ENCODE results near the gene CALR3.
"Not testable (repeated sequence)": the region's sequence is repeated elsewhere in the genome, so short reads cannot be mapped to it uniquely, and the experiment has no call there.

CALR3 gene

DNA sequence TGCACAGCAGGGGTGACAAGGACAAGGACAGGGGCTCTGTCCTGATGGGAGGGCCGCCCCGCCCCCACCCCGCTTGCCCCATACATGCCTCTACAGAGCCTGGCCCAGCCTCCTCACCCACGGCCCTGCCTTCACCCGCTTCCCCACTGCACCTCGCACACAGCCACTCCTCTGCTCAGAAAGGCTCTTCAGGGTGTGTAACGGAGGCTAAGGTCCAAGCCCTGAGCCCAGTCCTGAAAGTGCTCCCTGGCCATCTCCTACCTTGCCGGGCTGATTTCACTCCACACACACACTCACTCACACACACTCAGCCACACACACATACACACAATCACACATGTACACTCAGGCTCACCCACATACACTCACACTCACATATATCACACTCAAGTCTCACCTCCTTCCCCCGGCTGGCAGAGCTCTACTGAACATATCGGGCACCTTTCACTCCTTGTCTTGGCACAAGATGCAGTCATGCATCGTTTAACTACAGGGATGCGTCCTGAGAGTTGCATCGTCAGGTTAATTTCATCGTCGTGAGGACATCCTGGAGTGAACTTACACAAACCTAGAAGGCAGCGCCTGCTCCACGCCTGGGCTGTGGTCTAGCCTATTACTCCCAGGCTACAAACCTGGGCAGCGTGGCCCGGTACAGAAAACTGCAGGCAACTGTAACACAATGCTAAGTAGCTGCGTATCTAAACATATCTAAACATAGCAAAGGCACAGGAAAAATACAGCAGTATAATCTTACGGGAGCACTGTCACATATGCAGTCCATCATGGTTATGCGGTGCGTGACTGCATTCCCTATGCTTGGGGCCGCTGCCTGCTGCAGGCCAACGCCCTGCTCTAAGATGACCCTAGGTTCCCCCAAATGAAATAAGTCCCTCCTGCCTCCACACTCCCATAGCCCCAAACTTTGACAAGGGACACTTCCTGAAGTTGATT is 37.3 kb downstream of the CALR3 start:
- no peak for FAIRE-seq
- no peak for DNase-seq (ENCODE audit: insufficient read length, low spot score)

DNA sequence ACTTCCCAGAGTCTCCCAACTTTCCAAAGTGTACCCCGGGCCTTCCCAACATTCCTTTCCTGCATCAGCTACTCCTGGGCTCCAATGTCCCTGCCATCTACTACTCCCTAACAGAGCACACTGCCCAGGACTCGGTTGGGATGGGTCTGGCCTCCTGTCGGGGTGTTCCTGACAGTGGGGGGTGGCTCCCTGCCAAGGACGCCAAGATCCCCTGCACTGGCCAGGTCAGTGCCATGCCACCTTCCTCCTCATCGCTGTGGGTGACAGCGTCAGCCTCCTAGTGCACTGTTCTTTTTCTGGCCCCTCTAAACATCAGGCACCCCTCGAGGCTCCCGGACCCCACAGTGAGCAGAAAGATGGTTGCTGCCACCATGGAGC is 38.0 kb downstream of the CALR3 start:
- no peak for FAIRE-seq

DNA sequence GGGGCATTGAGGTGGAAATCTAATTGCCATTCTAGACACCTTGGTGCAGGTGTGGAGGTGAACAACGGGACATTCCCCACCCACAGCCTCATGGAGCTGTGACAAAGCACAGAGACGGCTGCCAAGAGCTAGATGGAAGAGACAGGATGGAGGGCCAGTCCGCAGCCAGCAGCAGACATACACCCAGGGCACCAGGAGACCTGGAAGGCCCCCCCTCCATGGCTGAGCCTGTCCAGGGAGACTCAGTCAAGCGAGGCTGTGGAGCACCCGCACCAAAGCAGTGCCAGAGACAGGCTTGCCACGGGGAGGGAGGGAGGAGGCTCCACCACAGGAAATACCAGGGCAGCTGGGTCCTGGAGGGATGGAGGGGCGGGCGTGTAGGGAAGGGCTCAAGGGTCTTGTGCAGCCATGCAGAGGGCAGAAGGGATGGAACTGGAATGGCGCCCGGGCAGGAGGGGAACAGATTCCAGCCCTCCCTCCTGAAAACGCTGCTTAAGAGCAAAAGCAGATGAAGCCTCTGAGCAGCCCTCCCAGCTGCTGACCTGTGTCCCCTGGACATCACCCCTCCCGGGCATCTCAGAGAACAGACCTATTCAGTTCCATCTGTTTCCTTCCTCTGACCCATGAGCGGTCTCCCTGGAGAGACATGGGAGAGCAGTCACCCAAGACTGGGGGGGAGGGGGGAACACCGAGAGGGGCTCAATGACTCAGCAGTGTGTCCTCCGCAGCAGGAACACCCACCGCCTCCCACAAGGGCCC is 38.6 kb downstream of the CALR3 start:
- DNase-seq (ENCODE audit: insufficient read length, low spot score) (peak; percentile 70), FAIRE-seq (peak; percentile 49)

More for the DNA sequence above, 38.0 kb downstream of the CALR3 start:
- no peak for DNase-seq (ENCODE audit: insufficient read length, low spot score)

DNA sequence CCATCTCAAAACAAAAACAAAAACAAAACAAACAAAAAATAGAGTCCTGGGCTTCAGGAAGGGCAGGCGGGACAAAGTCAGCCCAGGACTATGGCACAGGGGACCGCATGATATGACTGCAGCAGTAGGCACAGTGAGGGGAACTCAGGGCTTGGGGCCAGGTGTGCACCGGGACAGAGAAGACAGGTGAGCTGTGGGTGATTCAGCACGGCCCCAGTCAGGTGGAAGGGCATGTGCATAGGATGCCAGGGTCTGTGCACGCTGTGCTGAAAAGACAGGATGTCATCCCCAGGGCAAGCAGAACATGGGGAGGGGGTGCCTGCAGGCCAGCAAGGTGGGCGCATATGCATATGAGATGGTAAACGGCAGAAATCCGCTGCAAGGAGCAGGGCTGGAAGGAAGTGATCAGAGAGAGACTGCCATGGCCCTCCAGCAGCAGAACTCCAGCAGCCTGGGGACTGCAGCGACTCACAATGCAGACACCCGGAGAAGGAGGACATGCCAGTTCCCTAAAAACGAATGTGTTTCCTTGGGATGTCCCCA is 39.2 kb downstream of the CALR3 start:
- FAIRE-seq, result no peak
- DNase-seq (ENCODE audit: insufficient read length, low spot score), result no peak

DNA sequence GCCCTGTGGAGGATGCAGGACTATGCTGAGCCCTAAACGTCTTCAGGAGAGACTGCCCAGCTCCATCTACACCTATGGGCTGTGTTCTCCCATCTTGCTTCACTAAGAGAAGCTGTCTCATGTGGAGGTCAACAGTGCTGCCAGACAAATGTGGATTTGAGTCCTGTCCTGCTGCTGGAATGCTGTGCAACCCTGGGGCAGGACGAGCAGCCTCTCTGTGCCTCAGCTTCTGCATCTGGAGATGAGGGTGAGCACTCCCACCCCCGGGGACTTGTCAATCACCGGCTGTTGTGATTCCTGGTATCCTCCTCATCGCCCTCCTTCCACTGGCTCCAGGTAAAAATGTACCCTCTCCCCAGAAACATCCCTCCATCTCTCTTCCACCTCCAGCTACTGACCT is 40.5 kb downstream of the CALR3 start:
- DNase-seq (ENCODE audit: insufficient read length, low spot score) (no peak), FAIRE-seq (no peak)

DNA sequence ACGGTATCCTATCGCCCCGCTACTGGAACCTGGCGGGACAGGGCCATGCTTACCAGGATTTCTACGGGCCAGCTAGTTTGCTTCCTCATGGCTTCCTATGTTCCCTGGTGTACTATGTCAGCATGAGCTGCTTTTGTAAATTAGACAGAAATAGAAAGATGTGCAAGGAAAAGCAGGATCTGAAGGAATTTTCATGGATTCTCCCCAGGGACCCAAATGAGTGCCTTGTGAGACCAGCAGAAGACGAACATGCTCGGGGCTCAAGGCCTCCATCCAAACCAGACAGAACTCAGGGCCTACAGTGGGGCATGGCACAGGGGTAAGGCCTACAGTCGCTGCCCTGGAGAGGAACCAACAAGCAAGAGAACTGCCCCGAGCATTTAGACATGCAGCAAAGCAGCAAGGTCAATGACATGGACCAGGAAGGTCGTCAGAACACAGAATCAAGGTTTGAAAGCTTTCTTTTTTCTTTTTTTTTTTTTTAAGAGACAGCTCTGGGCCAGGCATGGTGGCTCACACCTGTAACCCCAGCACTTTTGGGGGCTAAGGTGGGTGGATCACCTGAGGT is 41.5 kb downstream of the CALR3 start:
- DNase-seq (ENCODE audit: insufficient read length, low spot score) (no peak), FAIRE-seq (no peak)

DNA sequence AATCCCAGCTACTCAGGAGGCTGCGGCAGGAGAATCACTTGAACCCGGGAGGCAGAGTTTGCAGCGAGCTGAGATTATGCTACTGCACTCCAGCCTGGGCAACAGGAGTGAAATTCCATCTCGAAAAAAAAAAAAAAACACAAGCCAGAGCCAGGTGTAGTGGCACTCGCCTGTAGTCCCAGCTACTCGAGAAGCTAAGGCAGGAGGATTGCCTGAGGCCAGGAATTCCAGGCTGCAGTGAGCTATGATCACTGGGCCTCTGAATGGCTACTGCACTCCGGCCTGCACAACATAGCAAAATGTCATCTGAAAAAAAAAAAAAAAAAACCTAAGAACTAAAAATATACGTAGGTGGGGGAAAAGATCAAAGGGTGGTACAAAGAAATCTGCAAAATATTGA is 43.6 kb downstream of the CALR3 start:
- no peak for DNase-seq (ENCODE audit: insufficient read length, low spot score)

DNA sequence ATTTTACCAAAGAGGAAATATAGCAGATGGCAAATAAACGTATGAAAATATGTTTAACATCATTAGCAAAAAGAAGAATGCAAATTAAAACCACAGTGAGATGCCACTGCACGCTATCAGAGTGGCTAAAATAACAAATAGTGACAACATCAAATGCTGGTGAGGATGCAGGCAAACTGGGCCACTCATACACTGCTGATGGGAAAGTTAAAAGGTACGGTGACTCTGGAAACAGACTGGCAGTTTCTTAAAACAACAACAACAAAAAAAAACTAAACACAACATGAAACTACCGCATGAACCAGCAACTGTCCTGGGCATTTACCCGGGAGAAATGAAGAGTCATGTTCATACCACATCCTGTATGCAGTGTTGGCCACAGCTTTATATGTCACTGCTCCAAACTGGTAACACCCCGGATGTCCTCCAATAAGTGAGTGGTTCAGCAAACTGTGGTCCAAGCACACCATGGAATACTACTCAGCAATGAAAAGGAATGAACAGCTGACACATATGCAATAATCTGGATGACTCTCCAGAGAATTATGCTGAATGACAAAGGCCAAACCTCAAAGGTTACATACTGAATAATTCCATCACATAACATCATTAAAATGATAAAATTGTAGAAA is 46.5 kb downstream of the CALR3 start:
- FAIRE-seq, result no peak
- no peak for DNase-seq (ENCODE audit: insufficient read length, low spot score)

More for the DNA sequence above, 43.6 kb downstream of the CALR3 start:
- FAIRE-seq, result no peak

DNA sequence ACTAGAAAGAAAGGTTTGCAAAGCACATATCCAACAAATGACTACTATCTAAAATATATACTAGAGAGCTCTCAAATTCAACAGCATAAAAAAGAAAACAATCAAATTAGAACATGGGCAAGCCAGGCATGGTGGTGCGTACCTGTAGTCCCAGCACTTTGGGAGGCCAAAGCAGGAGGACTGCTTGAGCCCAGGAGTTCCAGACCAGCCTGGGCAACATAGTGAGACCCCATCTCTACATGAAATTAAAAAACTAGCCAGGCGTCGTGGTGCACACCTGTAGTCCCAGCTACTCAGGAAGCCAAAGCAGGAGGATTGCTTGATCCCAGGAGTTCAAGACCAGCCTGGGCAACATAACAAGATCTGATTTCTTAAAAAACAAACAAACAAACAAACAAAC is 47.1 kb downstream of the CALR3 start:
- DNase-seq (ENCODE audit: insufficient read length, low spot score); FAIRE-seq: not testable (repeated sequence)

DNA sequence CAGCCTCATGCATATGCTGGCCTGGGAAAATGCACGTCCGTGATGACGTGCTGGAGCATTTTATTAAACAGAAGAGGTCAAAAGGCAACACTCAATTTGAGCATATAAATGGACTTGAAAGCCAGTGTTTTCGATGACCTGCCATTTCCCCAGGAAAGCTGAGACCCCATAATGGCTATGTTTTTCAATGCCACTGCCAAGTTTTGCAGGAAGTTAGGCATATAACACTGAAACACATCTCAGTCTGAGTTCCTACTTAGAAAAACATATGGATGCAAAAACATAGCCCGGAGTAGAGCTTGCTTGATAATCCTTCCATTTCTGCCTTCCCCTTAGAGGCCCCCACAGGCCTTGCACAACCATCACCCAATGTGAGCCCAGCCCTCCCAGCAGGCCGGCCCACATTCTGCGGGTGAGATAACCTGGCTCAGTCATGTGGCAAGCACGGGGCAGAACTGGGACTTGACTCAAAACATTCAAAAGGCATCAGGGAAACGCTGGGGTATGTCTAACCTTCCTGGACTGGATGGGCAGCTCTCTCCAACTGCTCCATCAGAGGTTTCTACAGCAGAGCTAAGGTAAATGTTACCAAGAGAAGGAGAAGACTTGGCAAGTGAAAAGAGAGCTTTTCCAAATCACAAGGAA is 49.1 kb downstream of the CALR3 start:
- FAIRE-seq, result no peak
- DNase-seq (ENCODE audit: insufficient read length, low spot score), result no peak

DNA sequence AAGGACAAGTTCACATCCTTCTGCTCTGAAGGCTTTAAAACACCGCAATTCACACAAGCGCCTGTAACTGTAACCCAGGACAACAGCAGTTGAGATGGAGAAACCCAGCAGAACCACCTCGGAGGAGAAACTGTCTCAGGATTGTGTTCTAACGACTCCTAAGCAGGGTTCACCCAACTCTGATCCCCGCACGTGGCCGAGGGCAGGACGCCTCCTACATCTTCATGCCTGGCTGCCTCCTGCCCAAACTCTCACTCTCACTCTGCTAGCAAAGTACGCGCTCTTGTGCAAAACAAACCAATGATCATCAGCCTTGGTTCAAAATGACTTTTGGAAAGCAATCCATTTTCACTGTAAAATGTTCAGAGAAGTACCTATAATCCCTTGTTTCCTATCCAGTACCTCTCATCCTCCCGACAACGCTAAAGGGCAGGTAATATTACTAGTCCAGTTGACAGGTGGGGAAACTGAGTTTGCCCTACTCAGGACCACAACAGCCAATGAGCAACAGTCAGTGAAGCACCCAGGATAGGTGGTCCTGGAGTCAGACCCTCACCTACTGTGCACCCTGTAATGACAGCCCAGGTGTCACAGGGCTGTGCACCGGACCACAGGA is 49.8 kb downstream of the CALR3 start:
- no peak for FAIRE-seq
- DNase-seq (ENCODE audit: insufficient read length, low spot score), result no peak

DNA sequence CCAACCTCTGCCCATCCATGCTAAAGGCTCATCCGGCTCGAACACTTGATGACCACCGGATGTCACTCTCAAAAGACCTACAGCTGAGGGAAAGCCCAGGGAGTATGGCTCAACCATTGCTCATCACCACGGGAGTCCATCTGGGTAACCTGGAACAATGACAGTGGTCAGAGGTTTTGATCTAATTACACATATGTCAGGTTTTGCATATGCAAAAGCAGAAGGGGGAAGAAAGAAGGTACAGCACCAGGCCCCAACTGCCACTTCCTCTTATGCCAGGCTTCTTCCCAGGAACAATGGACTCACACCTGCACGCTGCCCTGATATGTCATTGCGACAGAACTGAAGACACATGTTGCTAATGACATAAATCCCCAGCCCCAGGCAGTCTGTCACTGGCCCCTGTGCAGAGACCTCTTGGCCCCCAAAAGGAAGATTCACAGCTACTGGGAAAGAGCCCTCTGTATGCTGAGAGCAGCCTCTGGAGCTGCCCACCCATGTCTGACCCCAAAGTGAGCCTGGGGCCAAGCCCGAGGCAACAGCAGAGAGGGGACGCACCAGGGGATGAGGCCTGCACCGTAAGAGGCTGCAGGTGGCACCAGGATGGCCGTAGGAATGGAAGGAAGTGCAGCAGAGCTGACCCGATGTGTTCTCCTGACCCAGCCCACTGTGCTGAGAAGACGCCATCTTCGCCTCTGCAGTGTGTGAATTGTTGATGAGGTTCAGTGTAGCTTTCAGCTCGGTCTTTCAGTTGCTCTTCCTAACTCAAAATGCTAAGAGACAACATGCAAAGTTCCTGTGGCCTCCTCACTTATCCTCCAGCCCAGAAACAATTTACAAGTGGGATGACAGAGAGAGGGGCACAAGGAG is 50.5 kb downstream of the CALR3 start:
- no peak for FAIRE-seq

DNA sequence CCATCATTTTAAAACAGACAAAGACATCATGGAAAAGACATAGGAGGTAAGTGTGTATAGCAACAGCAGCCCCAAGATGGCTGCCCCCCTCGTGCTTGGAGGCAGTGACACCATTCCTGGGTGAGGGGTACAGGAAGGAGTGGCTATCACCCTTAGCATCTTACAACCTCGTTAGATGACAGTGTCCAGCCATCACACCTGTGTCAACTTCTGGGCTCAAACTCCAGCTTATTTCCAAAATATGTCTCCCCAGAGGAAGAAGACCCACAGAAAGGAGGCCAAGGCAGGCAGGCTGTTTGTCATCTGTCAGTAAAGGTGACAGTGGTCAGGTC is 51.7 kb downstream of the CALR3 start:
- FAIRE-seq, result no peak
- DNase-seq (ENCODE audit: insufficient read length, low spot score), result no peak

More for the DNA sequence above, 50.5 kb downstream of the CALR3 start:
- DNase-seq (ENCODE audit: insufficient read length, low spot score), result no peak

DNA sequence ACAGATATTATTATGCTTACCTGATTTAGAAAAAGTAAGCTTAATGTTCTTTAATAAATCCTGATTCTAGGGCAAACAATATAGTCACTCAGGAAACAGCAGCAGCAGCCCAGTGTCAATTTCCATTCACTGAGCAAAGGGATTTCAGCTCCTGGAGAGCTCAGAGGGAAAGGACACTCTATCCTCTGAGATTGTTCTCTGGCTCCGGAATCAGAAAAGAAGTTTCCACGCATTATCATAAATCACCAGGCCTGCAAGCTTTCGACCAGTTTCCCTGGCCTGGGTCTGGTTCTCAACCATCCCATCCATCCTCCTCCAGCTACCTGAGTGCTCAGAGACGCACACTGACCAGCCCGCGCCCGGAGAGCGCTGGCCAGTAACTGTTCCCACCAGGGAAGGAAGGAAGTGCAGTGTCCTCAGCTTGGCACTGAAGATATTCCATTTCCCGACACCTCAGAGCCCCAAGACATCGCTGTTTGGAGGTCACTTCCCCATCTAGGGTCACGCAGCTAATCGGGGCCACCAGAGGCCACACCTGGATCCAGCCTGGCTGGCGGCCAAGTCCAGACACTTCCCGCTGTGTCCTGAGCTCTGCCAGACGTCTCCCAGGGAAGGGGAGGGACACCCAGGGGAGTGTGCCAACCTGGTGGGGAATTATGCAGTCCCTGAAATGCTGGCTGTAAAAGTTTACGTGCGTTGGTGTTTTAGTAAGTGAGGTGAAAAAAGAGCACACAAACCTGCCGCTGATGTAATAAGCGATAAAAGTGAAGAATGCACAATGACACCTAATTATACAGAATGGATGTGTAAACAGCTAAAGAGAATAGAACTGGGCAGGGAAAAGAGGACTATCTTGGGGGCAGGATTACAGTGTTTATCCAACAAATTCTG is 53.3 kb downstream of the CALR3 start:
- FAIRE-seq, result no peak
- no peak for DNase-seq (ENCODE audit: insufficient read length, low spot score)

DNA sequence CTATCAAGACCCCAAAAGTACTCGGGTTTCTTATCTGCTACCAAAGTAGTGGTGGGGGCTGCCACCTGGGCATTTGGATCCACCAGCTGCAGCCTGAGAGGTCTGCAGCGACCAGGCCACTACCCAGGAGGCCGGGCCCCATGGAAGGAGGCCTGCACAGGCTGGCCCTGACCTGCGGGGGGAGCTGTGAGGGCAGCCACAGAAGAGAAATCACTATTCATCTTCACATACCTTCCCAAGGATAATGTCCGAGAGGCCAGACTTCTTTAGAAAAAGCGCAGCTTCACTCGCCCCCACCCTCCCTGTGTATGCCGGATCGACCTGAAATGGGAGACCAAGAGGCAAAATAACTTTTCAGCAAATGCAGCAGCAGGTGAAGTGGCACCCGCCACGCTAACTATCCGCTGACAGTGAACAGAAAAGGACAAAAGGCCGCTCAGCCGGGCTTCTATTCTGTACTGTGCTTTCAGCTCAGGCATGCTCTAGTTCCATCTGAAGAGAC is 54.3 kb downstream of the CALR3 start:
- DNase-seq (ENCODE audit: insufficient read length, low spot score) (no peak), FAIRE-seq (no peak)

DNA sequence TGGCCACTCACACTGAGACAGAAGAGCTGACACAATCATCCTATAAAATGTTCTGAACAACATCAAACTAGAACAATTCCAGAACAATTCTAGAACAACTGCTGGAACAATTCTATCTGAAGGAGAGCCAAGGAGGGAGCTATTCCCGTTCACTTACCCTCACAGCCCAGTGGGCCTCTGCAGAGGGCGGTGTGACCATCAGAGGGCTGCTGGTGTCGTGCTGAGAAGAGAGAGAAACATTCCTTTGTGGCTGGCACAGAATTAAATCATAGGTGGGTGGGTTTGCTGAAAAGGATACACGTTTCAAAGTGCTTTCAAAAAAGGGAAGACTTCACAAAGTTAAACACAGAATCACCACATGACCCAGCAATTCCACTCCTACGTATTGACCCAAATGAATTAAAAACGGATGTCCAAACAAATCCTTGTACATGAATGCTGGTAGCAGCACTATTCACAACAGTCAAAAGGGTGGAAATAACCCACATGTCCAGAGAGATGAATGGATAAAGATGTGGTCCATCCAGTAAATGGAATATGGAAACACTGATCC is 59.1 kb downstream of the CALR3 start:
- DNase-seq (ENCODE audit: insufficient read length, low spot score) (no peak), FAIRE-seq (no peak)

DNA sequence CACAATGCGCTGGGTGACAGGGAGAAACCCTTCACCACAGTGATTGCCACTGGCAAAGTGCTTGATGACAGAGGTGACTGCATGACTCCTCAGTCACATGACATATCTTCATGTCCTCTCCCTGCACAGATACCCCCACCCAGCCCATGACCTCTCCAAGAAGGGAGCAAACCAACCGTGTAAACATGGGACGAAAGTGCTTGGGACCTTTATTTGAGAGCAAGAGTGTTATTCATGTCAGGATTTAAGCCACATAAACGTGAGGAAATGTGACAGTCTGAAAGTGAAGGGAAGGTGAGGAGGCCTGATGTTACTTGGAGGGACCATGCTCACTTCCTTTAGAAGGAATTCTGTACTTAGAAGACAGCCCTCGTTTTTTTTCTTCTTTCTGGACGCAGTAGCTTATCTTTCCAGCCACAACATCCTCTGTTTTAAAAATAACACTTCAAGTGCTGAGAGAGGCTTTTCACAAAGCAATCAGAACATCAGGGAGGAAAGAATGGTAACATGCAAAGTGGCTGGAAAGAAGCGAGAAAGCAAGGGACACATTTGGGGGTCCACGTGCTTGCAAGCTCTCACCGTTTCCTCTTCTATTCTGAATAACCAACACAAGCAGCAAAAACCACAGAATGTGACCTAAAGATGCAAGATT is 59.8 kb downstream of the CALR3 start:
- FAIRE-seq (no peak), DNase-seq (ENCODE audit: insufficient read length, low spot score) (no peak)

Measured in HTR-8/SVneo (cell line).